ENCODE results near the gene HHIPL1.

DNA sequence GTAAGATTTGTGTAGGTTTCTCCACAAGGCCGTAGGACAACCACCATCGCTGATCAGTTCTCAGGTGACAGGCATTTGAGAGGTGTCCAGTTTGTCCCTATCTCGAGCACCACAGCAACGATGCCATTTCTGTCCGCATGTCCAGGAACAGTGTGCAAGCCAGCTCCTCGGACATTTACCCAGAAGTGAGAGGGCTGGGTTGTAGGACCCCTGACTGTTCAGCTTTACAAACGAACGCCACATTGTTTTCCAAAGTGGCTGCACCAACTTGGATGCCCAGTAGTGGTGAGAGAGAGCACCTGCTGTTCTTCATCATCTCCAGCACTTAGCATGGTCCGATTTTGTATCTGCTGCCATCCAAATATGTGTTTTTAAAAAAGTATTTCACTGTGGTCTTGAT lies 77.8 kb downstream of the HHIPL1 start:
- TF ChIP-seq, protein P1, sequence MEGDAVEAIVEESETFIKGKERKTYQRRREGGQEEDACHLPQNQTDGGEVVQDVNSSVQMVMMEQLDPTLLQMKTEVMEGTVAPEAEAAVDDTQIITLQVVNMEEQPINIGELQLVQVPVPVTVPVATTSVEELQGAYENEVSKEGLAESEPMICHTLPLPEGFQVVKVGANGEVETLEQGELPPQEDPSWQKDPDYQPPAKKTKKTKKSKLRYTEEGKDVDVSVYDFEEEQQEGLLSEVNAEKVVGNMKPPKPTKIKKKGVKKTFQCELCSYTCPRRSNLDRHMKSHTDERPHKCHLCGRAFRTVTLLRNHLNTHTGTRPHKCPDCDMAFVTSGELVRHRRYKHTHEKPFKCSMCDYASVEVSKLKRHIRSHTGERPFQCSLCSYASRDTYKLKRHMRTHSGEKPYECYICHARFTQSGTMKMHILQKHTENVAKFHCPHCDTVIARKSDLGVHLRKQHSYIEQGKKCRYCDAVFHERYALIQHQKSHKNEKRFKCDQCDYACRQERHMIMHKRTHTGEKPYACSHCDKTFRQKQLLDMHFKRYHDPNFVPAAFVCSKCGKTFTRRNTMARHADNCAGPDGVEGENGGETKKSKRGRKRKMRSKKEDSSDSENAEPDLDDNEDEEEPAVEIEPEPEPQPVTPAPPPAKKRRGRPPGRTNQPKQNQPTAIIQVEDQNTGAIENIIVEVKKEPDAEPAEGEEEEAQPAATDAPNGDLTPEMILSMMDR (conservative IDR thresholded peaks at IDR 0.05 in 1 of 2, IDR thresholded peaks at IDR 0.05 in 1 of 2; ENCODE audit: extremely low read depth in 1 of 2, insufficient read depth in 1 of 2, low read depth in 1 of 2, low read length in 2 of 2): no peak
- TF ChIP-seq EZH2 (IDR thresholded peaks at IDR 0.05; ENCODE audit: borderline replicate concordance, low read length): no peak
